GM12801 (cell line): ENCODE measurements around the gene ASMTL.

Source experiments
- CTCF ChIP-seq: IDR thresholded peaks from one replicate; pipeline ENCODE4 v1.5.1; 2011; ENCODE audit warnings: control low read depth; ENCODE audit not compliant: insufficient read length; ENCODE audit errors: extremely low read depth

The ASMTL gene

GRCh38 chrX:1422135-1422465 is 30.6 kb downstream of the ASMTL start:
- no peak for TF ChIP-seq CTCF

- TF ChIP-seq CTCF, result no peak
These were observed 31.1 kb downstream of the ASMTL start for GRCh38 chrX:1421433-1422134.

GRCh38 chrX:1420371-1420770 is 32.3 kb downstream of the ASMTL start:
- TF ChIP-seq CTCF, result no peak

GRCh38 chrX:1419545-1420355 is 33.0 kb downstream of the ASMTL start:
- no peak for TF ChIP-seq CTCF

GRCh38 chrX:1418901-1419544 is 33.7 kb downstream of the ASMTL start:
- no peak for TF ChIP-seq CTCF

GRCh38 chrX:1417921-1418771 is 34.6 kb downstream of the ASMTL start:
- no peak for TF ChIP-seq CTCF
